SK-MEL-5 (cell line): ENCODE data around the gene ADGRV1. TPM values are rescaled to one million over a fixed set of nuclear protein-coding genes. Genes with fewer than 3 reads are reported as not detected.

Experiments used
- DNase-seq: peaks from one replicate; pipeline ENCODE4 v3.0.0-alpha.2; 2016; ENCODE audit warnings: low read depth, low spot score
- in situ Hi-C: cut with HindIII; loops from 2 replicates; pipeline ENCODE4 v1.10.0; 2016; ENCODE audit warnings: low sequenced_read_pairs, high pct_unique_total_duplicates, low pct_unique_long_range_greater_than_20kb
- total RNA-seq: library from RNA; depleted of rRNA; stranded (reverse); fragments of >200 nt; shearing (Covaris generic); gene quantifications from 2 replicates; pipeline ENCODE4 v1.2.3, GENCODE V29; 2014; rRNA removed

ADGRV1 gene
- total RNA-seq, 1 experiment from 2014 or later: 0.58 TPM

- DNase-seq: no peak
- in situ Hi-C loops: no loop called here
These were observed 631.1 kb downstream of the ADGRV1 start for GRCh38 chr5:91189480-91190313.

DNA sequence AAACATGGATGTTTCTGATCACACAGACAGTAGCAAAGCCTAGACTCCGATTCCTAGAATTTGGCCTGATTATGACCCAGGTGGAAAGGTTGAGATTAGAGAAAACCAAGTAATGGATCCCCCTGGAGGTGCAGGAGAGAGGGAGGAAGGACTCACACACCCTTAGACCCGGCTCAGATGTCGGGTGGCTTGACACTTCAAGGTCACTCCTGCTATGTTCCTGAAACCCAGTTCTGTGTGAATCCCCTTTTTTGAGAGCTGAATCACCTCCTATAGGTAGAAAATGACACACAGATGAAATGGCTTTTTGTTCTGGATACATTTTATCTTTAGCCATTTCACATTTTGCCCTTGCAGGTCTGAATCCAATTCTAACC lies 631.7 kb downstream of the ADGRV1 start:
- in situ Hi-C loops: no loop called here

GRCh38 chr5:91194824-91195381 lies 636.3 kb downstream of the ADGRV1 start:
- in situ Hi-C loops: no loop called here
- no peak for DNase-seq

More for the DNA sequence above, 631.7 kb downstream of the ADGRV1 start:
- DNase-seq: no peak

- DNase-seq: no peak
- in situ Hi-C loops: no loop called here
These were observed 642.1 kb downstream of the ADGRV1 start for GRCh38 chr5:91200692-91201091.

DNA sequence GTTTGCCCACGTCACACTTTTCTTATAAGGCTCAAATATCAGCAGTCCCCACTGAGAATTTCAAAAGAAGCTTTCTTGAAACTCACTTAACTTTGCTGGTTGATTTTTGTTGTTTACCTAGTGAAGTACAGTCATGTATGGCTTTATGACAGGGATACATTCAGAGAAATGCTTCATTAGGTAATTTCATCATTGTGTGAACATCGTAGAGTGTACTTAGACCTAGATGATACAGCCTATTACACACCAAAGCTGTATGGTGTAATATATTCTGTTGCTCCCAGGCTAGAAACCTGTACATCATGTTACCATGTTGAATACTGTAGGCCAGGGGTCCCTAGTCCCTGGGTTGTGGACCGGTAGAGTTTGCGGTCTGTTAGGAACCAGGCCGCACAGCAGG lies 647.5 kb downstream of the ADGRV1 start:
- no peak for DNase-seq
- in situ Hi-C loops: no loop called here

- DNase-seq: no peak
- in situ Hi-C loops: no loop called here
These were observed 648.1 kb downstream of the ADGRV1 start for GRCh38 chr5:91206734-91207133.

DNA sequence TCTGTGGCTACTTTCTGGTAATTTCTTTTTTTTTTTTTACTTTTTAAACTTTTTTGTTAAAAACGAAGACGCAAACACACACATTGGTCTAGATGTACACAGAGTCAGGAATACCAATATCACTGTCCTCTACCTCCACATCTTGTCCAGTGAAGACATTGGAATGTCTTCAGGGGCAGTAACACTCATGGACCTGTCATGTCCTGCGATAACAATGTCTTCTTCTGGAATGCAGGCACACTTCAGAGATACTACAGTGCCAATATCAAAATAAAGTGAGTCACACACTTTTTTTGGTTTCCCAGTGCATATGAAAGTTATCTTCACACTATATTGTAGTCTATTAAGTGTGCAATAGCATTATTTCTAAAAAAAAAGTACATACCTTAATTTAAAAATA lies 648.7 kb downstream of the ADGRV1 start:
- DNase-seq: no peak
- in situ Hi-C loops: no loop called here

DNA sequence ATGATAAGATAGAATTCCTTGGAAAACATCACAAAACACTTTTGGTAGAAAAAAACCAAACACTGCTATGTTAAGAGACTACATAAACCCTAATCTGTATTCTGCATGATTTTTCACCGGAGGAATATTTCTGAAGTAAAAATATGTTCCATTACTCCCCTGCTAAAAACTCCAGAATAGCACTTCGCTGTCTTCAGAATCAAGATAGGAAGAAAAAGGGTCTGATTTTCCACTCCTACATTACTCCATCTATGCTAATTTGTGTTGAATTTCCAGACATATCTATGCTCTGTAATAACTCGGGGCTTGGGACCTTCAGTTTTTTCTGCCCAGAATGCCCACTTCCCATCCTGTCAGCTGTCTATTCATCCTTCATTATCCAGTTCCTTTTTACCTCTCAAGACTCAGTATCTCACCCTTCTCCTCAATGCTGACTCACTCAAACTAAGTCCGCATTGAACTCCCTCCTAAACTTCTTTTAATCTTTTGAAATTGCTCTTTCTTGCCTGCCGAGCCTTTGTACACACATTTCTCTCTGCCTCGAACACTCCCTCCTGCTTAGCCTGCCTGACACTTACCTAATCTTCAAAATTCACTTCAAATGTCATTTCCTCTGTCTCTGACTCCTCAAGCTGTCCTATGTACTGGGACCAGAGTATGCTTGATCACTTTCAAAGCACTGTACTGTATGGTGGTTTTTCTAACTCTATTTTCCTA lies 653.6 kb downstream of the ADGRV1 start:
- DNase-seq: no peak
- in situ Hi-C loops: no loop called here

GRCh38 chr5:91212714-91213092 lies 654.1 kb downstream of the ADGRV1 start:
- in situ Hi-C loops: no loop called here
- DNase-seq: peak; percentile 72

Other genes with a start within 250 kb of the ADGRV1 start
- 48.5 and 50.5 TPM in 2 replicates for gene CETN3, start 149.0 kb upstream of the ADGRV1 start, total RNA-seq
- 8.4 and 10.7 TPM in 2 replicates for gene MBLAC2, start 84.0 kb upstream of the ADGRV1 start, total RNA-seq
- 55.3 and 60.5 TPM in 2 replicates for gene POLR3G, start 83.9 kb upstream of the ADGRV1 start, total RNA-seq
- gene LYSMD3, start 29.2 kb upstream of the ADGRV1 start, total RNA-seq: 13.7 and 15.3 TPM in 2 replicates